Measurements from ENCODE around the gene ATG16L2.
A peak's percentile ranks its signal among the peaks of the same experiment; 100 is the strongest.
"Not testable (repeated sequence)": the region's sequence is repeated elsewhere in the genome, so short reads cannot be mapped to it uniquely, and the experiment has no call there.

ATG16L2 gene

GRCh38 chr11:72807021-72807693, 7.1 kb upstream of the ATG16L2 start:
- no peak for DNase-seq

GRCh38 chr11:72807792-72808191, 6.4 kb upstream of the ATG16L2 start:
- DNase-seq, result no peak

- DNase-seq, result no peak
These were observed 5.8 kb upstream of the ATG16L2 start for GRCh38 chr11:72808331-72808798.

- DNase-seq, result not testable (repeated sequence)
These were observed 2.5 kb upstream of the ATG16L2 start for GRCh38 chr11:72811686-72812085.

GRCh38 chr11:72812604-72812966, 1.6 kb upstream of the ATG16L2 start:
- no peak for DNase-seq

GRCh38 chr11:72812967-72813739, 1.1 kb upstream of the ATG16L2 start:
- DNase-seq, result peak; percentile 10

GRCh38 chr11:72813740-72814285, 398 bp upstream of the ATG16L2 start:
- peak; percentile 82 for DNase-seq

- DNase-seq, result no peak
These were observed 953 bp downstream of the ATG16L2 start for GRCh38 chr11:72815110-72815618.

GRCh38 chr11:72816404-72816990, 2.3 kb downstream of the ATG16L2 start:
- DNase-seq, result no peak

GRCh38 chr11:72817966-72818365, 3.8 kb downstream of the ATG16L2 start:
- no peak for DNase-seq

- DNase-seq, result no peak
These were observed 4.8 kb downstream of the ATG16L2 start for GRCh38 chr11:72818971-72819370.

GRCh38 chr11:72820439-72821139, 6.4 kb downstream of the ATG16L2 start:
- DNase-seq, result no peak

- no peak for DNase-seq
These were observed 7.2 kb downstream of the ATG16L2 start for GRCh38 chr11:72821221-72821919.

- peak; percentile 90 for DNase-seq
These were observed 7.9 kb downstream of the ATG16L2 start for GRCh38 chr11:72821920-72822799.

GRCh38 chr11:72823105-72823804, 9.0 kb downstream of the ATG16L2 start:
- DNase-seq, result no peak

GRCh38 chr11:72824020-72824419, 9.8 kb downstream of the ATG16L2 start:
- no peak for DNase-seq

- DNase-seq, result no peak
These were observed 10.7 kb downstream of the ATG16L2 start for GRCh38 chr11:72824811-72825505.

GRCh38 chr11:72825661-72826060, 11.4 kb downstream of the ATG16L2 start:
- DNase-seq, result no peak

- DNase-seq, result no peak
These were observed 12.2 kb downstream of the ATG16L2 start for GRCh38 chr11:72826191-72826941.

Measured in NCI-H2227 treated with DMSO at 0.1 percent for 48 hours (cell line).